Measurements from ENCODE around the gene MTREX.

Gene MTREX

DNA sequence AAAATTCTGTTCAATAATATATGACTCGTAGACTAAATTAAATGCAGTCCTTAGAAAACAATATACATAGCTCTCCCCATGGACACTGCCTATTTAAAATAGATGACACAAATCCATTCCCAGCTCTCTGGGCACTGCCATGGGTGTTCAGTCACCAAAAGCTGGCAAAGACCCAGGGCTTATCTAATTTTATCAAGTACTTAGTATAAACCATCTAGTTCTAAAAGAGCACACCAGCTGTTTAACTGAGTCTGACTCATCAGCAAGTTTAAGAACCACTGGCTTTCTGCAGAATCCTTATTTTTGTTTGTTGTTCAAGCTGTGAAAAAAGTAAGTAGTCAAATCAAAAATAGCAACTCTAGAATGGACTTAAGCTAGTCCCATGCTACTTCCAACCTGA lies 119.4 kb downstream of the MTREX start:
- no peak for DNase-seq (ENCODE audit: low read depth in 2 of 3, low spot score in 2 of 3)

DNA sequence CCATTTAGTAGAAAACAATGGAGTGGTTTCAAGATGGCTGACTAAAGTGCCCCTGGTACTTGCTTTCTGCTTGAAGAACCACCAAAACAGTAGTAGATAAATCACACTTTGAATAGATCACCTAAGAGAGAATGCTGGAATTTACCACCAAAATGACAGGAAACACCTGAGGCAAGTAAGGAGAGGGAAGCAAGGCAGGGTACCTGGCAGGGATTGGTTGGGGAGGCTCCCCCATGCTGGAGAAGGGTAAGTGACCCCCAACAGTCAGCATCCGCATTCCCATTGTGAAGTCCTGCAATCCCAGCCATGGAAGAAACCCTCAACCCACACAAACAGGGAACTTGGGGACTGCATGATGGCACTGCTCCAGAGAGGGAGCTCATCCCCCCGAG lies 121.4 kb downstream of the MTREX start:
- DNase-seq (ENCODE audit: low read depth in 2 of 3, low spot score in 2 of 3), result no peak

GRCh38 chr5:55429613-55430253 lies 121.9 kb downstream of the MTREX start:
- no peak for DNase-seq (ENCODE audit: low read depth in 2 of 3, low spot score in 2 of 3)

DNA sequence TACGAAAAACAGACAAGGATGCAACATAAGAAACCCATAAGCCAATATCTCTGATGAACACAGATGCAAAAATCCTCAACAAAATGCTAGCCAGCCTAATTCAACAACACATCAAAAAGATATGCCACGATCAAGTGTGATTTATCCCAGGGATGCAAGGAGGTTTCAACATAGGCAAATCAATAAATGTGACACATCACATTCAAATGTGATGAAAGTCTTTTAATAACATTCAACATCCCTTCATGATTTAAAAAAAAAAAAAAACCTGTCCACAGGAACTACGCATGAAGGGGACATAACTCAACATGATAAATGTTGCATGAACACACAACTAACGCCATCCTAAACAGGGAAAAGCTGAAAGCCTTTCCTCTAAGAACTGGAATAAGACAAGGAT lies 124.8 kb downstream of the MTREX start:
- no peak for DNase-seq (ENCODE audit: low read depth in 2 of 3, low spot score in 2 of 3)

DNA sequence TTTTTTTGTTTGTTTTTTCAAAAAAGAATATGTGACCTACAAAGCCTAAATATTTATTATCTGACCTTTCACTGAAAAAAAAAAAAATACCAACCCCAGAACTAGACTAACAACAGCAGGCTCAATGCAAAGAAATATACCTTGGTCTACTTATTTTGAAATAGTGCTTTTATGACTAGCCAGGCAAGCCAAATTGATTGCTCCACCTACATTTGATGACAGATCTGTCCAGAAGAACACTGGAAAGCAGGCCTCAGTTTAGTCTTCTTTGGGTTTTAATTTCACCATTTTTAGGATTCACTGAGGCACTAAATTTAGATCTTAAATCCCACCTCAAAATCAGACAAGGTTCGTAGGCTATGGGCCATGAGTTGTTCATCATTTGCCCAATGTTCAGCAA lies 129.7 kb downstream of the MTREX start:
- DNase-seq (ENCODE audit: low read depth in 2 of 3, low spot score in 2 of 3), result no peak

DNA sequence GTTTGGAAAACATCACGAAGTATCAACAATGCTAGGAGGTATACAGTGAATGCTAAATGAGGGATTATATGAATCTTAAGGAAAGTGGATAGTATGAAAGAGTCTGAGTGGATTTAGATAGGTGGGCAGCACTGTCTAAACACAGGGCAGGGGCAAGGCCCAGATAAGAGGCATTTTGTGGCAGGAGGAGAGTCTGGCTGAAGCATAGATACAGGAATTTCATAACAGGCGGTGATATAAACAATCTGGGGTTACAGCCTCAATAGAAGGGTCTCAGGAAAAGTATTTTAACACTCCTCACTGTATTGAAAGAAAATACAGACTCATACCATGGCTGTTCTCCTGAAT lies 130.0 kb downstream of the MTREX start:
- no peak for DNase-seq (ENCODE audit: low read depth in 2 of 3, low spot score in 2 of 3)

DNA sequence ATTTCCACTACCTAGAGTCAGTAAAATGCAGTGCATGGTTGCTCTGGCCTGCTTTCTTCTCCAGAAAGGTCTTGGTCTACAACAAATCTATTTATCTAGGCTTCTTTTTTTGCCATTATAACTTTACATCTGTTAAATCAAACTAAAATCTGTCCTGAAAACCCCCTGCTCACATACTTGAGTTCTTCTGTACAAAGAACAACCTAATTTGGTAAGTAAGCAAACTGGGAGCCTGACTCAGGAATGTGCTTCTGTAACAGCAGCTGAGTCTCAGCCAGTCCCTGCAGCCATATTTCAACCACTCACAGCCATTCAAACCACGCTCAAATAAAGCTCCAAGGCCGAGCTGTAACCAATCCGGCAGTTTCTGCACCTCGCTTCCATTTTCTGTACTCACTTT lies 131.2 kb downstream of the MTREX start:
- DNase-seq (ENCODE audit: low read depth in 2 of 3, low spot score in 2 of 3), result no peak

- no peak for DNase-seq (ENCODE audit: low read depth in 2 of 3, low spot score in 2 of 3)
Observed at GRCh38 chr5:55440188-55440646, 132.4 kb downstream of the MTREX start.

GRCh38 chr5:55441107-55441771 lies 133.4 kb downstream of the MTREX start:
- DNase-seq (ENCODE audit: low read depth in 2 of 3, low spot score in 2 of 3), result no peak

GRCh38 chr5:55441954-55442353 lies 134.2 kb downstream of the MTREX start:
- no peak for DNase-seq (ENCODE audit: low read depth in 2 of 3, low spot score in 2 of 3)

DNA sequence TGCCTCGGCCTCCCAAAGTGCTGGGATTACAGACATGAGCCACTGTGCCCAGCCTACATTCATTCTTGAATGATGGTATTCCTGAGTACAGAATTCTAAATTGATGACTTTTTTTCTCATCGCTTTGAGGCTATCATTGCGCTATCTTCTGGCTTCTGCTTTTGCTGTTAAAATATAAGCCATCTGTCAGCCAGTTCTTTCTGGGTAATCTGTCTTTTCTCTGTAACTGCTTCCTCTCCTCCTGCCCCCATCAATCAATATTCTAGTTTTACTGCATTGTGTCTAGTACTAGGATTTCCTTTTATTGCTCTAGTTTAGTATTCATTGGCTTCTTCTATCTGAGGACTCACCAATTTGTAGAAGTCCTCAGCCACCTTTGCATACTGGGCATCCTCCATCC lies 138.0 kb downstream of the MTREX start:
- no peak for DNase-seq (ENCODE audit: low read depth in 2 of 3, low spot score in 2 of 3)

GRCh38 chr5:55446640-55447351 lies 139.0 kb downstream of the MTREX start:
- DNase-seq (ENCODE audit: low read depth in 2 of 3, low spot score in 2 of 3), result no peak

DNA sequence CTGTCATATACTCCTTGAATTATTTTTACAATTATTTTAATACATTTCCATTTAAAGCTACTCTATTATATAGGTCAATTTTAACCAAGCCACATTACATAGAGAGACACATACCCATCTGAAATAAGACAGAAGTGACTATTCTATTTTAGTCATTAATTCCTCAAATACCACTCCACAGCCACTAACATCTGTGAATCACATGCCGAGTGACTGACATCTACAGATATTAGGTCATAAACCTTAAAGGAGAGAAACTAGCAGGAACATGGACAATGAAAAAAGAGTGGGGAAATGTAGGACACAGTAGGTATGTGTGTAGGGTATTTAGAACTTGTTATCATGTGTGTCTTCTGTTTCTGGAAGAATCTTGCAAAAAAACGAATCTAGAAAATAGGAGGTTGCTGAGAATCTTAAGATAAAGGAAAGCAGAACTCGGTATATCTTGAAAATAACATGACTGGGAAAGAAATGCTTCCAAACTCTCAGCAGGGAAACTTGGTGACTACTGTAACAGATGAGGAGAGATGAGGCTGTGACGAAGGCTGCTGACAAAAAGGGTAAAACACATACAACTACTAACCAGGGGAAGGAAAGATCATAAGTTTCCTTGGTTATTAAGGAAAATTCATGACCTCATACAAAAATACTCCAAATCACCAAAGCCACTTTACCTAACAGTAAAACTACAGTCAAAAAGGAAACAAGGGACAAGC lies 142.4 kb downstream of the MTREX start:
- DNase-seq (ENCODE audit: low read depth in 2 of 3, low spot score in 2 of 3), result no peak

GRCh38 chr5:55451976-55452375 lies 144.2 kb downstream of the MTREX start:
- DNase-seq (ENCODE audit: low read depth in 2 of 3, low spot score in 2 of 3), result no peak

- DNase-seq (ENCODE audit: low read depth in 2 of 3, low spot score in 2 of 3), result no peak
Observed at GRCh38 chr5:55453211-55453610, 145.4 kb downstream of the MTREX start.

DNA sequence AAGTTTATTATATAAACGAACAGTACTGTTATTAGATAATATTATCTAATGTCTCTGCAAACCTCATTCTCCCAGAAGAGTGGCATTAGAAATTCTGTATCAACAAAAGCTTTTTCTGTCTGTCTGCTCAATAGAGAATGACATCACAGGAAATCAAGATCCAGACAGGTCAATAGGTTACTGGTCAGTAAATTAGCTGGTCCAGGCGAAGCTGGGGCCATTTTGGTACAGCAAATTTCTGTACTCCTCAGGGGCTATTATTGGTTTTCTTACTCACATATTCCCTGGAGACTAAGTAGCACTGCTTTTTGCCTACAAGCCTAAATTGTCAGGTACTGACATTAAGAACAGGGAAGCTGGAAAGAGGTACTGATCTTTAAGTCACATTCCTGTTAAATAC lies 146.5 kb downstream of the MTREX start:
- DNase-seq (ENCODE audit: low read depth in 2 of 3, low spot score in 2 of 3), result no peak

DNA sequence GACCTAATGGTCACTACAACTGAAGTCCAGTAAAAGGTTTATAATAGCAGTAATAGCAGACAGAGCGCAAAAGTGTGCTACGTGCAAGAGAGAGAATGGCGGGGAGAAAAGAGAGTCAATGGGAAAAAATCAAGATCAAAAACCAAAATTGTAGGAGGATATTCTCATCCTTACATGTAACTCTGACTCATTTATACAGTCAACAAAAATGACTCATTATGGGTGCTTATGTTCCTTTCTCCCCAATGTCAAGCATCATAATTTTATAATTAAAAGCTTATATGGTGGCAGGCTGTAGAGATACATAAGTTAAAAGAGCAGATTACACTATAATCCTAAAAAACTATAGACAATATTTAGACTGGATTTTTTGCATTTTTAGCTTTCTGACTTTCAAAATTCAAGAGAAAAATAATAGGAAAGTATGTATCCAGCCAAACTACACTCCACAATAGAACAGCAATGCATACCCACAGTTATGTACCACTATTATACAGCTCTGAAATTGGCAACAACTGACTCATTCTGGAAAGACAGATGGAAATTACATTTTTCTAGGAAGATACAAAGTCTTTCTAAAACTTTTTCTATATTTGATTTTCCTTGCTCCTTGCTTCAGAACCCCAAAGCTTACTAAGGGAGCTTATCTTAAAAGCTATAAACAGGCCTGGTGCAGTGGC lies 148.6 kb downstream of the MTREX start:
- DNase-seq (ENCODE audit: low read depth in 2 of 3, low spot score in 2 of 3), result no peak

DNA sequence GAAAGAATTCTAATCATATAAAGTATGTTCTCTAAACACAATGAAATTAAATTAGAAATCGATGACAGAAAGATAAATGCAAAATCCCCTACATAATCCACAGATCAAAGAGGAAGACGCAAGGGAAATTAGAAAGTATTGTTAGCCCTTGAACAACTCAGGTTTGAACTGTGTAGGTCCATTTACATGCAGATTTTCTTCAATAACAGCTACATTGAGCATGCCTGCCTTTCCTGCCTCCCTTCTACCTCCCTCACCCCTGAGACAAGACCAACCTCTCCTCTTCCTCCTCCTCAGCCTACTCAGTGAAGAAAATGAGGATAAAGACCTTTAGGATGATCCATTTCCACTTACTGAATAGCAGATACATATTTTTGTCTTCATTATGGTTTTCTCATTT lies 151.8 kb downstream of the MTREX start:
- no peak for DNase-seq (ENCODE audit: low read depth in 2 of 3, low spot score in 2 of 3)

DNA sequence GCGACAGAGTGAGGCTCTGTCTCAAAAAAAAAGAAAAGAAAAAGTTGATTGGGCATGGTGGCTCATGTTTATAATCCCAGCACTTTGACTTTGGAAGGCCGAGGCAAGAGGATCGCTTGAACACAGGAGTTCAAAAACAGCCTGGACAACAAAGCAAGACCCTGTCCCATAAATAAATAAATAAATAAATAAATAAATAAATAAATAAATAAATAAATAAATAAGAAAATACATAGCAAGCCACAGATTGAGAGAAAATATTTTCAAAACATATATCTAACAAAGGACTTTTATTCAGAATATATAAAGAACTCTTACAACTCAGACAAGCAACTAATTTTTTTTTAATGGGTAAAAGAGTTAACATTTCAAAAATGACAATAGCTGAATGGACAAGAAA lies 155.8 kb downstream of the MTREX start:
- DNase-seq (ENCODE audit: low read depth in 2 of 3, low spot score in 2 of 3), result no peak

DNA sequence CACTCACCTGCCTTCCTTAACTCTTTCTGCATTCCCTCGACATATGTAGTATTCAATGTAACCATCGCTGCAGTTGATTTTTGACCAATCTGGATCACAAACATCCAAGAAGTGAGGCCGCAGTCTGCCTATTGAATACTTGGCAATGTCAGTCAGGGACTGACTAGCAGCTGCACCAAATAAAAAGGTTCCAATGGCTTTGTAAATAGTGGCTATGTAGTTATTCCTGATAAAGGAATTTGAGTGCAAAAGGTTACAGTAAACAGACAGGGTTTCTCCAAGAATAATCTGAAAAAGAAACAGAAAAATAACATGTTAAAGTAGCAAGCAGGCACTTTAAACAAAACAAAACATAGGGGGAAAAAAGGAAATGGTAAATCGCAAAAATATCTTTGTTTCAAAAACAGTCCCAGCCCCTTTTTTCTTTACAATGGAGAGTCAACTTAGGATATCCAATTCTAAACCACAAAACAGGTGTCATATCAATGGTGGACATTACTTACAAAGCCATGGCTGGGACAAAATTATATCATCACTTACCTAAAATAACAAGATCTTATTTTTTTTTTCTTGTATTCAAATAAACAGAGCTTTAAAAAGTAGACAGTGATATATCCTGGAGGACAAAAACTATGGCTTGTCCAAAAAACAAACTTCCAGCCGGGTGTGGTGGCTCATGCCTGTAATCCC lies 160.2 kb downstream of the MTREX start:
- DNase-seq (ENCODE audit: low read depth in 2 of 3, low spot score in 2 of 3), result no peak

GRCh38 chr5:55469839-55470238 lies 162.1 kb downstream of the MTREX start:
- DNase-seq (ENCODE audit: low read depth in 2 of 3, low spot score in 2 of 3), result no peak
